Right renal cortex interstitium (tissue), 3 donors: ENCODE measurements around the gene CENPP. TPM values are rescaled to one million over a fixed set of nuclear protein-coding genes. Genes with fewer than 3 reads are reported as not detected.

Source experiments
- DNase-seq, 3 donors: peaks; one replicate each; pipeline ENCODE4 v3.0.0-alpha.2; 2013; ENCODE audit warnings: low read depth in 3 of 3, low spot score in 2 of 3
- polyA plus RNA-seq, 3 donors: library from polyadenylated mRNA; unstranded; fragments of 120-200 nt; gene quantifications; one replicate each; pipeline ENCODE4 v1.2.1, GENCODE V29; 2013; ENCODE audit not compliant: insufficient read length in 3 of 3

Gene CENPP
- polyA plus RNA-seq, 3 donors, result 5.7 to 7.7 (median 6.3) TPM

DNA sequence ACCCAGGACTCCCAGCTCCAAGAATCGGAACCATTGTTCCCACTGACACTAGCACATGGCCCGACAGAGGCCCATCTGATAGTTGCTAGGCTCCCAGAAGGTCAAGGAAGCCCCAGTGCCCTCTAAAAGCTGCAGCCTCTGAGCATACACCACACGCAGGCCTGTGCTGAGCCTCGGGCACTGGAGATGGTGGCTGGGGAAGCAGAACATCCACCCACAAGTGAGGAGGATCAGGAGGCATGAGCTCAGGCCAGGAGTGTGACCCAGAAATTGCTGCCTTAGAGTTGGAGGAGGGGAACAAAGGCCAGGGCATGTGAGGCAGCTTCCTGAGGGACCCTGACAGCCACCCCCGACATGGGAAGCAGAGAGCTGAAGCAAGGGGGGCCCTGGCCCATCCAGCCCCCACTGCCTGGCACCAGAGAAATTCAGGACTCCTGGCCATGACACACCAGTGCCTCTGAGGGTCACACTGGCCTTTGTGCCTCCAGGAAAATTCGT lies 322.8 kb downstream of the CENPP start:
- DNase-seq, result no peak

- DNase-seq, result no peak
These were observed 323.3 kb downstream of the CENPP start for GRCh38 chr9:92649007-92649406.

GRCh38 chr9:92650296-92650695 lies 324.5 kb downstream of the CENPP start:
- no peak for DNase-seq

GRCh38 chr9:92650839-92651621 lies 325.3 kb downstream of the CENPP start:
- DNase-seq, result no peak

- DNase-seq, result no peak
These were observed 326.7 kb downstream of the CENPP start for GRCh38 chr9:92652461-92652860.

DNA sequence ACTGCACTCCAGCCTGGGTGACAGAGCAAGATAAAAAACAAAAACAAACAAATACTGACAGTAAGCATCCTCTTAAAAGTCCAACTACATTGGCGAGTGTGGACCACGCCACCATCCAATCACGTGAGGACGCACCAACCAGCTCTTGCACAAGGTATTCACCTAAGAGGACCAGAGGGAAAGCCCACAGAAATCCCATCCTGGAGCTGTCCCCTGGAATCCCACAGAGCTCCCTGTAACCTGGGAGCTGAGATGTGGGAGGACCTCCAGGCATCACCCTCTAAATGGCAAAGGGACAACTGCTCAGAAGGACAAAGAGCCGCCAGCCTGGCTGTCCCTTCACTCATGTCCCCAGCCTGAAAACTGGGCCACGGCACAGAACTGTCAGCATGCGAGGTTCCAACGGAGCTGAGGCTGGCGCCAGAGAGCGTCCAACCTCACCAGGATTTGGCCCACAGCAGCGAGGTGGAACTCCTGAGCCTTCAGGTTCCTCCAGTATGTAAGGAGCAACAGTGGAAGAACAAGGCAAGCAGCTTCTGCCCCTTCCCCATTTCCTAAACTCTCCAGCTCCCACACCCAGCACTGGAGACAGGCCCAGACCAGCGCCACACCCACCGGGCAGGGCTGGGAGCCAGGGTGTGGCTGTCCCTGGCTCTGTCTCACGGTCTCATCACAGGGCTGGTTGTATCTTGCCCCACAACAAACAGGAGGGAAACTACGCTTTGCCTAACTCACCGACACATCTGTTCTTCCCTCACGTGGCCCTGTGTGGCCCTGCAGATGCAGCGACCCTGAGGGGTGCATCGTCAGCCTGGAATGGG lies 328.9 kb downstream of the CENPP start:
- no peak for DNase-seq

DNA sequence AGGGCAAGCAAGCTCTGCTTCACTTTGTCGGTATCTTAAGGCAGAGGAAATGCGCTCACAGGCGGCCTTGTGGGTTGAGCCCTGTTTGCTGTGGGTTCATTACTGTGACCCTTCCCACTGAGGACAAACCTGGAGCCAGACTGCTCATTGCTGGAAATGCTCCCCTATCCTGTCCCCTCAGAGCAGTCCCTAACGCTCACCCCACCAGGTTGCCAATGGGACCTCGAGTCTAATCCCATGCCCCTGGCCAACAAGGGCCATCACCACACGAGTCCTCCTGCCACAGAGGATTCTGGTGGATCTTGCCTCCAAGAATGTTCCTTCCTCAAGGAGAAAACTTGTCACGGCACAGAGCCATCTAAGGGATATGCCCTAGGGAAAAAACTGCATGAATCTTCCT lies 329.6 kb downstream of the CENPP start:
- DNase-seq, result no peak

DNA sequence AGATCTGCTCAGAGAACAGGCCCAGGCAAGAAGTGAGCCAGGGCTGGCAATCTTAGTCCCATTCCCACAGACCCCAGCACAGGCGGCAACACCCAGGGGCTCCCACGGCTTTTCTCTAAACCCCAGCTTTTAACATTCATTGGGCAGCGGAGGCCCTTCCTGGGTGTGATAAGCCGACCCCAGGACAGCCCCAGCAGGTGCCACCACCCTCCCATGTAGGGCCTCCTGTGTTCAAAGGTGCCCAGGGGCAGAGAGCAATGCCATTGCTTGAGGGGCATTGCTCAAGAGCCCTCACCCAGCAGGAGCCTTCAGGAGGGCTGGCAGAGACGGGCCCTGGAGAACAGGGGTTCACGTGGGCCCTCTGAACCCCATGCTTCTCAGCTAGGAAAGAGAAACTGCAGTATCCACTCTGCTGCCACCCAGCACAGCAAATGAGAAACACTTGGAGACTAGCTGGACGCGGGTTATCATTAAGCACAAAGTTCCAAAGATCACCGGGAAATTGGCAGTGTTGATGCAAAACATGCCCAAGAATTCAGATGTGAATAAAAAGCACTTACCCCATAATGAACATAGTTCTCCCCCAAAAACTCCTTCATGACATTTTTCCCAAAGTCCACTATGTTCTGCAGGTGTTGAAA lies 330.3 kb downstream of the CENPP start:
- no peak for DNase-seq

DNA sequence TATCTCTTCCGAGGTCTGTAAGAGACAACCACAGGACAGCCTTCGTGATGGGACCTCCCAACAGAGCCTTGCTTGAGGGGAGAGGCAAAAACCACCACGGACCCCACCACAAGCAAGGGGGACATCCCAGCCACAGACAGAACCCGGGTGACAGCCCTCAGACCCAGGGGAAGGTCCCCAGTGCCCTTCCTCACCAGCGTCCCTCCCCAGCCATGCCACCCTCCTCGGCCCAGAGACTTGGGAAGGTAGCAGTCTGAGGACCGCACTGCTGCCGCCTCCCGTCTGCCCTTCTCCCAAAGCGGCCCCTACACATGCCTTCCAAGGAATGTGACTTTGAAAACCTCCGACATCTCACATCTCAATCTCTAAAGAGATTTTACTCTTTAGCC lies 330.8 kb downstream of the CENPP start:
- DNase-seq, result no peak

DNA sequence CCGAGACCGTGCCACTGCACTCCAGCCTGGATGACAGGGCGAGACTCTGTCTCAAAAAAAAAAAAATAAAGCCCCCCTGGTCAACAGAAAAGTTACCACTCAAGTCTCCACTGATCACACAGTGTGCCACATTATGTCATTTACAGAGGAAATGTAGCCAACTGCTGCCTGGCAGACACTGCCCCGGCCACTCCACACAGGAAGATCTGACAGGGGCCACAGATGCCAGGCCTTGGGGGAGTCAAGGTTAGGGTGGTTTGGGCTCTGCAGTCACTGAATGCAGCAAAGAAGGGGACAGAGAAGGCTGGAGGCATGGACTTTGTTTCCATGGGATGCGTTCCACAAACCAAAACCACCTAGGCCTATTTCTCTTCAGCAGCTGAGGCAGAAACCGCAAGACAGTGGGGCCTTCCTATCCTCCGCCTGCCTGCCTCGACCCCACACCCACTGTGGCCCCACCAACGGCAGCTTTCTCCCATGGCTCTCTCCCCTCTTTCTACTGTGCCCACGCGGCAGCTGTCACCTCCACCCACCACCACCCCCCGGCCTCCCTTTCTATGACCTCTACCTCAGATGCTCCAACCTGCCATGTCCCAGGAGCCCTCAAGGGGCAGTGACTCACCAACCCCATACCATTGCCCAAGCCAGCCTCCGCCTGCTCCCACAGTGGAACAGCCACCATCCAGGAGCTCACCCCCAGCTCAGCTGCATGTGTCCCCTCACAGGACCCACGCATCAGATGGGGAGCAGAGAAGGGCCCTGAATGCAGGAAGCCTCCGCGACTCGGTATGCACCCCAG lies 331.7 kb downstream of the CENPP start:
- DNase-seq, result no peak

- DNase-seq, result no peak
These were observed 332.4 kb downstream of the CENPP start for GRCh38 chr9:92658176-92658575.

GRCh38 chr9:92658611-92659010 lies 332.9 kb downstream of the CENPP start:
- DNase-seq, result no peak

DNA sequence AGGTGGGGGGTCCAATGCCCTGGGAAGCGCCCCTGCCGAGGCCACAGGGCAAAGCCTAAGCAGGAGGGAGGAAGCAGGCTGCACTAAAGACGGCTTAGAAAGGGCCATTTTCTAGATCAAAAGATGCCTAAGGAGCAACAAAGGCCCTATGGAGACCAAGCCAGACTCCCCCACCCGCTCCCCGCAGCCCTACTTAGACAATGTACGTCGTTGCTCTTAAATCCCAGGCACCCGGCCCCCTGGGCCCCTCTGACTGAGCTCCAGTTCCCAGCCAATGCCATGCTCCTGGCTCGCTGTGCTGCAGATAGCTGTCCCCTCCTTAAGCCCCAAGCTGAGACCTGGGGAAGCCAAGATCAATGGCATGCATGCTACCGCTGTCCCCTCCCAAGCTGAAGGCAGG lies 333.8 kb downstream of the CENPP start:
- DNase-seq, result no peak

DNA sequence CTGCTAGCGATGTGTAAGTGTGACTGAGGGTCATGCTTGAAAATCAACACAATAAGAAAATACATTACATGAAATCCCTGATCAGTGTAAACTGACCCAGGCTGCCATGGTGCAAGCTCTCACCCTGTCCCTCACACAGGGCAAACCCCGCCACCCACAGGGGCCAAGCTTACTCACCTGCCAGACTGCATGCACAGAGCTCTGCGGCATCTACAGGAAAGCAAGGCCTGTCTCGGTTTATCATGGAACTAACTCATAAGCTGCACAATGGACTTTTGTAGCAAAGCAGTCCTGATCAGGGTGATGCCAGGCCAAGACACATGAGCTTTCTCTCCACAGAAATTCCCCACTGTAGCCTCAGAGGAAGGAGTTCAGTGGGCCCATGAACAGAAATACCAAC lies 334.5 kb downstream of the CENPP start:
- no peak for DNase-seq

- no peak for DNase-seq
These were observed 335.4 kb downstream of the CENPP start for GRCh38 chr9:92661127-92661526.

GRCh38 chr9:92661743-92662142 lies 336.0 kb downstream of the CENPP start:
- DNase-seq, result no peak

- DNase-seq, result no peak
These were observed 337.4 kb downstream of the CENPP start for GRCh38 chr9:92663126-92663525.

DNA sequence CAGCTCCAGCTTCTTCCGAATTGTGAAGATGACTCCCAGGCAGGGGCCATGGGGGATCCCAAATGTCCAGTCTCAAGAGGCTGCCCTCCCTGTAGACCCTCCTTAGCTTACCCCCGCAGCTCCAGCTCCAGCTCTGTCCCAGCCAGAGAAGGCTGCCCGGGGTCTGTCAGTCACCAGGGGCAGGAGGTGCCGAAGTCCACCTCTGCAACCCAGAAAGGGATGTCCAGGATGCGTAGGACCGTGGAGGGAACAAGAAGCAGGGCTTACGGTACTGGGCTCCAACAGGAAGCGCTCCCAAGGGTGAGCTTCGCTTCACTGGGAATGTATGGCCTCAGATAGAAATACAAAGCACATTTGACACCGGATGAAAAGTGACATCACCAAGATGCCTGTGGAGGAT lies 338.2 kb downstream of the CENPP start:
- DNase-seq, result no peak

DNA sequence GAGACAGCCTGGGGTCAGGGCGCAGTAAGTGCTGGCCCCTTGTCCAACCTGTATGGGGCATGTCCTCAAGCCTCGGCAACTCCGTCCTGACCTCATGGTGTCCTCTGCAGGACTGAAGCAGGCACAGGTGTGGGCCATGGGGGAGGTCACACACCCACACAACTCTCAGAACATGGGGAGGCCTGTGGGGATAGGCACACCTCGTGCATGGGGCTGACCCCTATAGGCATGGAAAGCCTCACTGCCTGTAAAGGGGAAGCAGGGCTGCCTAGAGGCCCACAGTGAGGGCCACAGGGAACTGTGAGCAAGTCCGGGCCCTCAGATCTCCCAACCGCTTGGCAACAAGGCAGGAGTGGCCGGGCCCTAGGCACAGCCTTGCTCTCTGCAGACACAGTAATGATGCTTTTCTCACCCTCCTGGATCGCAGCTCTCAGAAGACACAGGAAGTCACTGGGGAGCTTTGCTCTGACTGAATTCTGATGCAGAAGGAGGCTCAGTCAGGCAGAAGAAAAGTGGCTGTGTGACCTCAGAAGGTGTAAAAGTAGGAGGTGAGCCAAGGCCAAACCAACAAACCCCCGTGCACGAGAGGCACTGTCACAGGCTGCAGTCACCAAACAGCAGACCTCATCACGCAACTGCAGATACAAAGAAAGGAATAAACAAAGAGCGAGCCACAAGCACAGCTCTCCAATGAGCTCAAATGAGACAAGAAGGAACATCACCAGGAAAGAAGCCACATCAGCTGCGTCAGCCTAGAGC lies 338.8 kb downstream of the CENPP start:
- no peak for DNase-seq

DNA sequence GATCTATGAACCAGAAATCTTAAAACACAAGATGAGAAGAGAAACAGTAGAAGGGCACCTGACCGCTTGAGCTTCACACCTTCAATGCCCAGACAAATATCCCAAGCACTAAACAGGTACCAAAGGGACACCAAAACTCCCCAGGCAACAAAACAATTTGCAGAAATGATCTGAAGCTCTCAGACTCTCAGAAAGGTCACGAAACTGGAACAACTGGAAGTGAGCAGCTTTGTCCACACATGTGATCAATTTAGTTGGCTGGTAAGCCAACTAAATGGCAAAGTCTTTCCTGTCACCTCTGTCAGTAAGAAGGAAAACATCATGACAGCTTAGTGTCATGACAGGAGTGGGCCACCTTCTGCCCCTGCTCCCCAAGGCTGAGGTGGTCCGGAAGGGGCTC lies 340.1 kb downstream of the CENPP start:
- DNase-seq, result no peak
